GM19025 (cell line): ENCODE measurements around the gene TOMM7.
"Not testable (repeated sequence)": the region's sequence is repeated elsewhere in the genome, so short reads cannot be mapped to it uniquely, and the experiment has no call there.

Source experiments
- ATAC-seq: cut with Tn5 transposase; IDR thresholded peaks from one replicate; pipeline ENCODE4 v1.9.1; 2021; ENCODE audit warnings: mild to moderate bottlenecking, low read depth, moderate library complexity; ENCODE audit not compliant: unreplicated experiment

TOMM7 gene

DNA sequence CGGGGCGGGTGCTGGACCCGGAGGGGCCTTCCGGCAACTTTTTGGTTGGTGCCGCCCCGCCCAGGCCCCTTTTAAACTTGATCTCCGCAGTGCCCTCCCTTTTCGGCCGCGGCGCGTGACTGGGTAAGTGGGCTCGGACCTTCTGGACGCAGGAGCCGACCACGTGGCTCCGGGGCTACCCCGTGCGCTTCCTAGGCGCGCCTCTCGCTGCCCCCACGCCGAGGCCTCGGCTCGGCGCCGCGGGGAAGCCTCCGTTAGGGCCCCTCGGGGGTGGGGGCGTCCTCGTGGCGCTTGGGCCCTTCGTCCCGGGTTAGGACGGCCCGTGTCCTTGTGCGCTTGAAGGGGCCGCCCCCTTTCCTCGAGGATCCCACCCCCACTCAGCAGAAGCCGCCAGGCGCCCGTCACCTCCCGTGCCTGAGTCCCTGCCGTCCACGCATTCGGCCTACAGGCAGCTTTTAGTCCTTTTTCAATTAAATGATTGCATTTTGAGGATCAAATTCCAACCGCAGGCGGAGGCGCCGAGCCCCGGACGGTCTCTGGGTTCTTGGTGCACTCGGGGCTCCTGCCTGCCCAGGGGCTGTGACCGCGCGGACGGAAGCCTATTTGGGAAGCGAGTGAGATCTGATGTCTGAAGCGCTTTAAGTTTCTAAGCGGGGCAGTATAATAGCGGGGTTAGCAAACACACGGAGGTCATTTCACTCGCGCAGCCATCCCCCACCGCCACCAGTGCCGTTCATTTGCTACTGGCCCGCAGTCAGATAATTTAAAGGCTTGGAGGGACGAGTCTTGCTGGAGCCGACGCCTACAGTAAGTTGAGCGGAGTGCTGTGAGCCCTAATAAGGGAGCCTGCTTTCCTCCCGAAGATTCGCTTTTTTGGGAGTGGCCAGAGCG is 31.8 kb upstream of the TOMM7 start:
- peak; percentile 75 for ATAC-seq

DNA sequence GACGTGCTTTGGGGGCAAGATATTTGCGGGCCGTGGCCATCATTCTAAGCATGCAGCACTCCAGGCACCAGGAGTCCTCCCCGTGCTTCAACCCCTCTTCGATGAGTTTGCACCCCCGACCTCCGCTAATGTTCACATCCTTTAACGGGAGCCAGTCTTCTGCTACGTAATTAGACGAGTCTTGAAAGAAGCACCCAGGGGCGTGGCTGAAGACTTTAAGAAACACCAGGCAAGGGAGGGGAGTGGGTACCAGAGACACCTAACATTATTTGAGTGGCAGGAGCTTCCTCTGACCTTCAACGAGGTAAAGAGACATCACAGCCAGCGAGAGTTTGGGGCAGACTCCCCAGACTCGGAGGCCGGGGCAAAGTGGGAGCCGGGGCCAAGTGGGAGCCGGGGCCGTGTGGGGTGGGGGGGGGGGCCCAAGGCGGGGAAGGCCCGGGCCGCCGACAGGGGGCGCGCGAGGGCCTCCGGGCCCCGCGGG is 31.1 kb upstream of the TOMM7 start:
- peak; percentile 10 for ATAC-seq

DNA sequence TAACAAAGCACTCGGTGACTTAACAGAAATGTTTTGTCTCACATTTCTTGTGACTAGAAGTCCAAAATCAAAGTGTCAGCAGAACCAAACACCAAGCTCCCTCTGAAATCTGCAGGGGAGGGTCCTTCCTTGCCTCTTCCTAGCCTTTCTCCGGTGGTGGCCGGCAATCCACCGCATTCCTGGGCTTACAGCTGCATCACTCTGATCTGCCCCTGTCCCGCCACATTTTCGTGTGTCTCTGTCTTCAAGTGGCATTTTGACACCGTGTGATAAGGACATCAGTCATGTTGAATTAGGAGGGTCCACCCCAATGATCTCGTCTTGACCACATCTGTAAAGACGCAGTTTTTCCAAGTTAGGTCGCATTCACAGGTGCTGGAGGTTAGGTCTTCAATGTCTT is 30.5 kb upstream of the TOMM7 start:
- no peak for ATAC-seq

DNA sequence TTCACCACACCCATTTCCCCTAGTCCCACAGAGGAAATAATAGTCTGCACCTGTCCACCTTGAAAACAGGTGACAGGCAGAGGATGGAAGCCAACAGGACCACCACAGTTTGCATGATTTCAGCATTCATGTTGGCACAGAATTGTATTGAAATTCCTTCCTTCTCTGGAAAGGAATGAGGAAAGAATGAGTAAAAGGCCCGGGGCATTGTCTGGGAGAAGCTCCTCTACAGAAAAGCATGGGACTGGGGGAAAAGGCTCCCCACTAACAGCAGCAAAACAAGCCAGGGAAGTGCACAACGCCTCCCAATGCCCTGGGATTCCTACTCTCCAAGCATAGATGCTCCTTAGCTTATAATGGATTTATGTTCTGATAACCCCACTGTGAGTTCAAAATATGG is 28.5 kb upstream of the TOMM7 start:
- no peak for ATAC-seq

DNA sequence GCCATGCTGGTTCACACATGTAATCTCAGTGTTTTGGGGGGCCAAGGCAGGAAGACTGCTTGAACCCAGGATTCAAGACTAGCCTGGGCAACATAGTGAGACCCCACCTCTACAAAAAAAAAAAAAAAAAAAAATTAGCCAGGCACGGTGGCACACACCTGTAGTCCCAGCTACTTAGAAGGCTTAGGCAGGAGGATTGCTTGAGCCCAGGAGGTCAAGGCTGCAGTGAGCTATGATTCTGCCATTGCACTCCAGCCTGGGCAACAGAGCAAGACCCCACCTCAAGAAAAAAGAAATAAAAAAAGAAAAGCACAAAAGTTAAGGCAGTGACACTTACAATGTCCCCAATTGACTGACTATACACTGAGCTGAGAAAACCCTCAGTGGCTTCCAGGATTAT is 27.7 kb upstream of the TOMM7 start:
- not testable (repeated sequence) for ATAC-seq

DNA sequence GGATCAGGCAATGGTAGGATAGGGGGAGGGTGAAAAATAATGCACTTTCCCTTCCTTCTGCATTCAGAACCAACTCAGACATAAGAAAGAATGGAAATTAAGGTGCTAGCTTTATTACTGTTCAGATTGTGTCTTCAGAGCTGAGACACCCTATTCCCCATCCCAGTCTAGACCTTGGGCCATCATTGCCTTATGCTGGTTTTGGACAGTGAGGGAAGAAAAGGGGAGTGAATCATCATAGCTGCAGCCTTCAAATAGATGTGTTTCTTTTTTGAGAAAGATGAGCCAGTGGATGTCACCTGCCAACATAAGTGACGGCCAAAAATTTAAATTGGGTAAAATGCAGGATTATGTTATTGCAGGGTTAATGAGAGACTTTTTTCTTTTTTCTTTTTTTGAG is 27.0 kb upstream of the TOMM7 start:
- no peak for ATAC-seq

DNA sequence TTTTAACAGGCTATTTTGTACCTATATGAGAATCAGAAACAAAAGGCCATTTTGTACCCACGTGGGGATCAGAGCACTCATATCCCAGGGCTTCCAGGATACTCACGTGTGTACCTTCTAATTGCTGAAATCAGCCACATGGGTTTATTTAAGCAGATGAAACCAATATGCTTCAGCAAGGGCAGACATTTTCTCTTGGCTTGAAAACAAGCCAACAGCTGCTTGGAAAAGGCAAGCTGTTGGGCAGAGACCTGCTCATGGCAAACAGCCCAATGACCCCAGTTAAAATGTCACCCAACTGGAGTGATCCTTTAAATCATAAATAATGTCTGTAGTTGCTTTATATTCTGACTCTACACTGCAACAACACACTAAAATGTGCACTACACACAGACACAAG is 26.5 kb upstream of the TOMM7 start:
- ATAC-seq = no peak

DNA sequence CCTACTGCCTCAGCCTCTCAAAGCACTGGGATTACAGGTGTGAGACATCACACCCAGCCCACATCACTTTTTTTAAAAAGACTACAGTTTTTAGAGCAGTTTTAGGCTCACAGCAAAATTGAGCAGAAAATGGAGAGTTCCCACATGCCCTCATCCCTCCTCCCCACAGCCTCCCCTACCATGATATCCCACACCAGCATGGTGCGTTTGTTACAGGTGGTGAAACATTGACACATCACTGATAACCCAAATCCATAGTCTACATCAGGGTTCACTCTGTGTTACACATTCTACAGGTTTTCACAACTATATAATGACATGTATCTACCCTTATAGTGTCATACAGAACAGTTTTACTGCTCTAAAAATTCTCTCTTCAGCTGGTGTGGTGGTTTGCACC is 24.3 kb upstream of the TOMM7 start:
- no peak for ATAC-seq

DNA sequence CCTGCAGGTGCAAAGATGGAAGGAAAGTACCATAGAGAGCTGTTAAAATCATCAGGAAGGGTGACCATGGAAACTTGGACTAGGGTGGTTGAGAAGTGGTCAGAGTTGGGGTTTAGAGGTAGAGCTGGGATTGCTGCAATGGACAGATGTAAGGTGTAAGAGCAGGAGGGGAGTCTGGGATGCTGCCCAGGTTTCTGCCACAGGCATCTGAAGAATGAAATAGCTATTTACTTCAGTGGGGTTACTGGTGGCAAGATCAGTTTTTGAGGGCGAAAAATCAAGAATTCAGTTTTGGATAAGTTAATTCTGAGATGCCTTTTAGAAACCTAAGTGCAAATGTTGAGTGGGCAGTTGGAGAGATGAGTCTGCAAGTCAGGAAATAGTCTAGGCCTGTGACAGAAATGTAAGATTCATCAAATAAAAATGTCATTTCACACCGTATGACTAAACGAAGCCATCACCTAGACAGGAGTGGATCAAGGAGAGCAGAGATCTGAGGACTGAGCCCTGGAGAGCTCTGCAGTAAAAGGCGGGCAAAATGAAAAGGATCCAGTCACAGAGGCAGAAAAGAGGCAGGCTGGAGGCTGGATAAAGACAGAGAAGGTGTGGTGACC is 22.7 kb upstream of the TOMM7 start:
- ATAC-seq = no peak

DNA sequence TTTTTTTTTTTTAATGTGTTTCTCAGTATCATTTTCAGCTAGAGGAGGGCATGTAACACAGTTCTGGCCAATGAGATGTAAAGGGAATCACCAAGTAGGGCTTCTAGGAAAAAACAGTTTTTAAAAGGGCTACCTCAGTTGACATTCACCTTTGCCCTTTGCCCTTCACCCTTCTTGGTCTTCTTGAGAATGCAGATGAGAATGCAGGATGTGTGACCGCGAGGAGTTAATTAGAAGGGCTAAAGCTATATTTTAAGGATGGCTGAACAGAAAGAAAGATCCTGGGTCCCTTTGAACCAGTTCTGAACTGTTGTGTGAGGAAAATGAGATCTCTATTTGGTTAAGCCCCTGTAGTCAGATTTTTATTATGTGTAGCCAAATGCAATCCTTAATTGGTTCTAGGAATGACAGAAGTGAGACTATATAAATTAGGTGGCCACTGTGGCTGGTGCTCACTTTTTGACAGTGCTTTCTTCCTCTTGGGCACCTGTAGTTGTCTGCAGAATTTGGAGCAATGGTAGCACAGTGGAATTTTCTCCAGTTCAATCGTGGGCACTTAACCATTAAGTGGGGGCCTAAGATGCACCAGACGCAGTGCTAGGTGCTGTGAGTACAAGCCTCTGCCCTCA is 21.1 kb upstream of the TOMM7 start:
- no peak for ATAC-seq

DNA sequence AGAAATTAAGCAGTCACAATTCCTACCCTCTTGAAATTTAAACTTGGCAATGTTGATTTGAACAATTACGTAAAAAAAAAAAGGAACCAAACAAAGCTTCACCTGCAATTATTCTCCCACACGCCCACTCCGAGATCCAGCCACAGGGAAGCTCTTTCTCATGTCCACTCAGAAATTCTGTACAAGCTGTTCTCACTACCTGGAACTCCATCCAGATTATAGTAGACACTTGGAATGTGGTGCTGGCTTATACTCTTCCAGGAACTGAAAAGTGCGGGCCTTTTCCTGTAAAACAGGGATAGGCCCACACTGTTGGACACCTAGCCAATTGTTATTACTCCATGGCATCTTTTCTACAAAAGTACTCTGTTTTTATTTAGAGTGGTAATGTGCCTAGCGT is 20.3 kb upstream of the TOMM7 start:
- ATAC-seq = no peak

DNA sequence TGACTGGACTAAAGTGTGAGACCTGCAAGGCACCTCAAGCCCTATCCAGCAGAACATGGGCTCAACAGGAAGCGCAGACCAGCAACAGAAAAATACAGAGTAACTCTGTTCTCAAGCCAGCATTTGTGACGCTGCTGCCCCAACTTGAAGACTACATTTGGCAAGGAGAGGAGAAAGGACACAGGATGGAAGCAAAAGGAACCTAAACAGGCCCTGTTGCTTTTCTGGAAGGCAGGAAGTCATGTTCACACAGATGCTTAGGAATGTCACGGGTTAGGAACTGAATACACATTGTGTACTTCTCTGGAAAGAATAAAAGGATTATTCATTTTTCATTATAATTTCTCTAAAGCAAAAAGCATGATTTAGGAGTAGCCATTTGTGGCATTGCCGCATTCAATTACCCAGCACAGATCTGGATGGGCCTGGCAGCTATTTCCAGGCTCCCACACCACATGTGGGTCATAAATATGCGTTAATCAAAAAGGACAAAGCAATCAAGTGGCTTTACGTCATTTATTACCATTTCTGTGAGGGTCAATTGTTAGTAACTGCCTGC is 19.8 kb upstream of the TOMM7 start:
- ATAC-seq = no peak

DNA sequence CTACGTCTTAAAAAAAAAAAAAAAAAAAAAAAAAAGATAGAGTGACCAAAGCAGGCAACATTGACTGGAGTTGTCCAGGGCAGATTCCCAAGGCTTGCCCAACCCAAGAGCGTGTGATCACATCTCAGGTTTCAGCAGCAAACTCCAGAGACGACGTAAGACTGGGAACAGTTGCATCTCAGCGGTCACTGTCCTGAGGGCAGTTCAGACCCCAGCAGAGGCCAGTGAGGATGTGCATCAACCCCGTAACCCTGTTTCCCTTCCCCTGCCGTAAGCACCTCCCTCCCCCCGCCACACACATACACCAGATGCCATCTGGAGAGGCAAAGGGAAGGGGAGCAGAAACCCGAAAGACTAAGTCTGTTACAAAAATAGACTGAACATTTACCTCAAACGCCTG is 19.3 kb upstream of the TOMM7 start:
- no peak for ATAC-seq

DNA sequence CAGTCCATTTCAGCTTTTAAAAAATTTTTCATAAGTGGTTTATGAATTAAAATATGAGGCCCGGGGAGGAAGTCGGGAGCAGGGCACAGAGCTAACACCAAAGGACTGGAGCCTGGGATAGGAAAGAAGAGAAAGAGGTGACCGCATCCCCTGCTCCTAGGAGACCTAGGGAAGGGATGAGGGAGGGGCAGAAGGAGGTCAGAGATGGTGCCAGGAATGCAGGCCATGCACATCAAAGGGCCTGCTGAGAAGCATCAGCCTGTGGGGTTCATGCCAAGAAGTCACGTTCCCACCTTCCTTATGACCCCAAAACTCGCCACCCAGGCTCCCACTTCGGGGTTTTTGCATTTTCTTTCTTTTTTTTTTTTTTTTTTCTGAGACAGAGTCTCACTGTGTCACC is 14.7 kb upstream of the TOMM7 start:
- ATAC-seq = no peak

DNA sequence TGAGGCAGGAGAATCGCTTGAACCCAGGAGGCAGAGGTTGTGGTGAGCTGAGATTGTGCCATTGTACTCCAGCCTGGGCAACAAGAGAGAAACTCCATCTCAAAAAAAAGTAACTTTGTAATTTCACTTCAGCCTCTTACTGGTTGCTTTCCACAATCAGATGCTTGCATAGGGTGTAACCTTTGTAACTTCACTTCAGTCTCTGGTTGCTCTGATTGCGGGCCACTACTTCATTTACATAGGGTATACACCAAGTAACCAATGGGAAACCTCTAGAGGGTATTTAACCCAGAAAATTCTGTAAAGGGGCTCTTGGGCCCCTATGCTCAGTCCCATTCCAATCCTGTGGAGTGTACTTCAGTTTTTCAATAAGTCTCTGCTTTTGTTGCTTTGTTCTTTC is 13.9 kb upstream of the TOMM7 start:
- ATAC-seq = not testable (repeated sequence)

DNA sequence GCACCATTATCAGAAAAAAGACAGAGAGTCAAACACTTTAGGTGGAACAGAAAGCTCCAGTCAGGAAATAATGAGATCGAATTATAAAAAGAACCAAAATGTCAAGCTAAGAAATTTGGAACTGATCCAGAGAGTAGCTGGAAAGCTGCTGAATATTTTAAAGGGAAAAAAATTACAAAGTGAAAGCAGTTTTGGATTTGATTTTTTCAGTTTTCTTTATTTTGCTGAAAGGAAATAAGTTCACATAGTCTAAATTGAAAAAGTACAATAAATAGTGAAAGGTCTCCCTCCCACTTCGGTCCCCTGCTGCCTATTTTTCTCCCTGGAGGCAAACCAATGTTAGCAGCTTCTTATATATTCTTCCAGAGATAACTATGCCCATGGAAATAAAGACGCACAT is 11.3 kb upstream of the TOMM7 start:
- ATAC-seq = no peak

DNA sequence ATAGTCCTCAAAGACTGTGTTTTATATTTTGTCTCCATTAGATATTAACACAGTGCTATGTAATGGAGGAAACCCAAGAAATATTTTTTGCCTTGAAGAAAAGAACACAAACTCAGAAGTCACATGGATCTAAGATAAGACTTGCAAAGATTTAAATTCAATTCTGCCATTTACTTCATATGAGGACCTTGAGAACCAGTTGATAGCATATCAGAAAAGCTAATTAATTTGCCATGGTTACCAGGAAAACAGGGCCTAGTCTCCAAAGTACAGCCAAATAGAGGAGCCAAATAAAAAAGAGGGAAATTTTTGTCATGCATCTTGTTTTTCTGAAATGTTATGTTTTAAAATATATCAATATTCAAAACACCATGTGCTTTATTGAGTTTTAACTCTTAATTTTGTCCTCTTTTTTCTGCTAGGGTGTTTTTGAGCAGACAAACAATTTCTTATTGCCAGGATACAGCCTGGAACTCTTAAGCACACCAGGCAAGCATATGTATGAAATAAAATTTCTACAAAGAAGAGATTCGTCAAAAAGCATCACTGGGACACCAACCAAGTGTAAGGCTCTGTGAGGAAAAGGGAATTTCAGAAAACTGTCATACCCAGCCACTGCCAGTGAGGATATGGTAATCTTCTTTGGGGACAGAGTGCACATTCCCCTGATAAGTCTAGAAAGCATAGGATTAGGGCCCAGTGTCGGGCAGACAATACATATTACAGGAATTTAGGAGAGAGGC is 10.6 kb upstream of the TOMM7 start:
- no peak for ATAC-seq

DNA sequence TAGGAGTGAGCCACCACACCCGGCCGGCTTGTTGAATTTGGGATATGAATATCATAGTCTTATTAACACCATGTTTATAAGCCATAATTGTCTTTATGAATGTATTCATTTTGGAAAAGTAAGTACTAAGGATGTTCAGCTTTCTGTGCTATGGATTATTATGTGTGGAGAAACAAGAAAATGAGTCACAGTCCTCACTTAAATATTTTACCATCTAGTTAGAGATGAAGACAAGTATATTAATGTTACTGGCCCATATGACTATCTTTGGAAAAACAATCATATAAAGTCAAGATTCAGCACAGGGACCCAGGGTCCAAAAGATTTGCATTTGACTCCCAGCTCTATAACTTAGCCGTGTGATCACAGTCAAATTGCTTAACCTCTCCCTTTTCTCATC is 9.8 kb upstream of the TOMM7 start:
- ATAC-seq = no peak

DNA sequence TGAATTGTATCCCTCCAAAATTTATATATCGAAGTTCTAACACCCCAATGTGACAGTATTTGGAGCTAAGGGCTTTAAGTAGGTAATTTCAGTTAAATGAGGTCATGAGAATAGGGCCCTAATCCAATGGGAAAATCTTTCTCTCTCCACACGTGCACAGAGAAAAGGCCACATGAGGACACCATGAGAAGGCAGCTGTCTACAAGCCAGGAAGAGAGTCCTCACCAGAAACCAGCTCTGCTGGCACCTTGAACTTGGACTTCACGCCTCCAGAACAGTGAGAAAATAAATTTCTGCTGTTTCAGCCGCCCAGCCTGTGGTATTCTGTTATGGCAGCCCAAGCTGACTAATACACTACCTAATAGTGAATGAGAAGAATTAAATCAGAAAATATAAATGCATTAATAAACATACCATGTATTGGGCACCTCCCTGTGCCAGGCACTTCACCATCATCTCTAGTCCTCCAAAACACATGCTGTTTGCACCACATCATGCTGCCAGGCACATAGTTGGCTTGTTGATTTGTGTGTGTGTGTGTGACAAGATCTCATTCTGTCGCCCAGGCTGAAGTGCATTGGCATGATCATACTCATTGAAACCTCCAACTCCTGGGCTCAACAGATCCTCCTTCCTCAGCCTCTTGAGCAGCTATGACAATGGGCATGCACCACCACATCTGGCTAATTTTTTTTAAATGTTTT is 9.1 kb upstream of the TOMM7 start:
- no peak for ATAC-seq

DNA sequence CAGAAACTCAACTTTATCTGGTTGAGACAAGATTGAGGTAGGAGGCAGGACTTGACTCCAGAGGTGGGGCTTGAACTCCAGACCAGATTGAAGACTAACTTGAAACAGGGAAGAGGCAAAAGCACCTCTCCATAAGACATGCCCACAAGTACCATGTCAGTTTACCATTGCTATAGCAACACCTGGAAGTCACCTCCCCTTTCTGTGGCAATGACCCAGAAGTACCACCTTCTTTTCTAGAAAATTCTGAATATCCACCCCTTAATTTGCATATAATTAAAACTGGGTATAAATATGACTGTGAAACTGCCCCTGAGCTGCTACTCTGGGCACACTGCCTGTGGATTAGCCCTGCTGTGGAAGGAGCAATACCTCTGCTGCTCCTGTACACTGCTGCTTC is 4.9 kb upstream of the TOMM7 start:
- no peak for ATAC-seq
